HepG2 (cell line): ENCODE results near the gene IFI27L2. TPM values are rescaled to one million over a fixed set of nuclear protein-coding genes. Genes with fewer than 3 reads are reported as not detected.
A peak's percentile ranks its signal among the peaks of the same experiment; 100 is the strongest.

ENCODE experiments used
- ARID4A ChIP-seq: sonication (generic); formaldehyde crosslinking; IDR thresholded peaks from 2 replicates; pipeline ENCODE4 v1.5.0; 2020; ENCODE audit warnings: mild to moderate bottlenecking, missing genetic modification reagents, borderline replicate concordance
- ERF ChIP-seq: IDR thresholded peaks from 2 replicates; pipeline ENCODE4 v1.6.1; 2018; ENCODE audit warnings: missing biosample characterization, missing genetic modification reagents
- GPBP1L1 ChIP-seq: sonication (generic); formaldehyde crosslinking; IDR thresholded peaks from 2 replicates; pipeline ENCODE4 v1.5.0; 2020; ENCODE audit warnings: mild to moderate bottlenecking, missing genetic modification reagents
- HMGXB4 ChIP-seq, 2 experiments: sonication (generic) in 1 of 2; formaldehyde crosslinking in 1 of 2; IDR thresholded peaks; 2 replicates each; pipeline versions ENCODE4 v1.4.0 to v1.6.1; 2018 to 2020; ENCODE audit warnings: missing genetic modification reagents in 2 of 2, borderline replicate concordance in 1 of 2, low read depth in 1 of 2, mild to moderate bottlenecking in 1 of 2, missing biosample characterization in 1 of 2
- MAZ ChIP-seq, 2 experiments: sonication (generic) in 1 of 2; formaldehyde crosslinking in 1 of 2; IDR thresholded peaks; 2 replicates each; pipeline versions ENCODE4 v1.5.0 to v1.6.1; 2012 to 2020; ENCODE audit warnings: low read depth in 2 of 2, mild to moderate bottlenecking in 2 of 2, borderline replicate concordance in 1 of 2, improper control_type of control experiment in 1 of 2, low read length in 1 of 2, missing genetic modification reagents in 1 of 2, moderate library complexity in 1 of 2
- MED1 ChIP-seq: sonication (generic); formaldehyde crosslinking; IDR thresholded peaks from 2 replicates; pipeline ENCODE4 v1.4.0; 2020; ENCODE audit warnings: missing genetic modification reagents
- MEIS1 ChIP-seq: sonication (generic); formaldehyde crosslinking; IDR thresholded peaks from 2 replicates; pipeline ENCODE4 v1.9.0; 2021; ENCODE audit warnings: mild to moderate bottlenecking, missing genetic modification reagents, moderate library complexity, borderline replicate concordance
- NRL ChIP-seq: sonication (generic); formaldehyde crosslinking; IDR thresholded peaks from 2 replicates; pipeline ENCODE4 v1.5.0; 2020; ENCODE audit warnings: missing genetic modification reagents, mild to moderate bottlenecking, moderate library complexity, borderline replicate concordance
- REPIN1 ChIP-seq: sonication (generic); formaldehyde crosslinking; IDR thresholded peaks from 2 replicates; pipeline ENCODE4 v1.8.0; 2022; ENCODE audit warnings: missing genetic modification reagents, low read depth, mild to moderate bottlenecking, borderline replicate concordance
- SIX4 ChIP-seq: sonication (generic); formaldehyde crosslinking; IDR thresholded peaks from 2 replicates; pipeline ENCODE4 v1.4.0; 2020; ENCODE audit warnings: missing genetic modification reagents
- SPEN ChIP-seq: sonication (generic); formaldehyde crosslinking; IDR thresholded peaks from 2 replicates; pipeline ENCODE4 v1.5.1; 2020; ENCODE audit warnings: low read depth, mild to moderate bottlenecking, missing genetic modification reagents
- THRA ChIP-seq: sonication (generic); formaldehyde crosslinking; IDR thresholded peaks from 2 replicates; pipeline ENCODE4 v1.4.0; 2020; ENCODE audit warnings: missing genetic modification reagents, borderline replicate concordance
- ZNF121 ChIP-seq: sonication (generic); formaldehyde crosslinking; IDR thresholded peaks from 2 replicates; pipeline ENCODE4 v1.5.0; 2020; ENCODE audit warnings: mild to moderate bottlenecking, missing genetic modification reagents
- ZNF574 ChIP-seq: sonication (generic); formaldehyde crosslinking; IDR thresholded peaks from 2 replicates; pipeline ENCODE4 v1.4.0; 2020; ENCODE audit warnings: missing genetic modification reagents
- polyA plus RNA-seq, 8 experiments: library from polyadenylated mRNA; depleted of rRNA in 3 of 8; stranded (reverse) in 7 of 8; unstranded in 1 of 8; fragments of >200 nt; fragmentation: Illumina TruSeq in 4 of 8; extraction: Trizol in 4 of 8; gene quantifications; 2 replicates each; pipeline versions ENCODE4 v1.2.1 to v1.2.3, GENCODE V29; 2011 to 2016; ENCODE audit warnings: low read depth in 4 of 8, missing spikeins in 1 of 8, mixed read lengths in 1 of 8; ENCODE audit not compliant: insufficient read depth in 1 of 8
- total RNA-seq, 5 experiments: library from RNA; depleted of rRNA; stranded (reverse); fragments of >200 nt; fragmentation: Illumina TruSeq; extraction: Trizol; gene quantifications; 2 replicates each; pipeline ENCODE4 v1.2.3, GENCODE V29; 2016; ENCODE audit warnings: low read depth in 1 of 5

IFI27L2 gene
- total and polyA plus RNA-seq, 2 of the 13 experiments (the other 11 are each of a cell fraction or from before 2014, with no cell fraction given) = 4.3 to 4.8 TPM

- TF ChIP-seq ARID4A (CRISPR knock-in tag) = peak; percentile 33; the same call in 1 of the 2 replicates
- TF ChIP-seq NRL (CRISPR knock-in tag) = peak; percentile 23; the same call in 1 of the 2 replicates
- peak; percentile 26; the same call in 1 of the 2 replicates for TF ChIP-seq SPEN
- TF ChIP-seq ZNF574 = peak; percentile 53
- peak; percentile 66 for TF ChIP-seq ERF (CRISPR knock-in tag)
- TF ChIP-seq HMGXB4 (CRISPR knock-in tag; IDR thresholded peaks at IDR 0.05; ENCODE audit: borderline replicate concordance in 1 of 2, low read depth in 1 of 2) = peak in 1 of 2 experiments; percentile 70; a peak in 1 of 4 replicates
- TF ChIP-seq GPBP1L1 (CRISPR knock-in tag) = no peak
- no peak; the same call in 1 of the 2 replicates for TF ChIP-seq SIX4
- TF ChIP-seq MED1 (CRISPR knock-in tag) = peak; percentile 48; the same call in 1 of the 2 replicates
- TF ChIP-seq MAZ (IDR thresholded peaks at IDR 0.05; ENCODE audit: borderline replicate concordance, low read depth, low read length) = no peak
- 0 out of 2 replicates have a peak, but pooled peaks have one; percentile 36 for TF ChIP-seq MAZ (CRISPR knock-in tag; IDR thresholded peaks at IDR 0.05; ENCODE audit: low read depth)
- 0 out of 2 replicates have a peak, but pooled peaks have one; percentile 46 for TF ChIP-seq THRA (CRISPR knock-in tag)
- TF ChIP-seq MEIS1 (CRISPR knock-in tag) = no peak
- 0 out of 2 replicates have a peak, but pooled peaks have one; percentile 40 for TF ChIP-seq REPIN1
- TF ChIP-seq ZNF121 (CRISPR knock-in tag) = peak; percentile 97
Observed at GRCh38 chr14:94136575-94137331, 7.3 kb upstream of the IFI27L2 start (continued).
